ENCODE measurements around the gene GNG2.
A peak's percentile ranks its signal among the peaks of the same experiment; 100 is the strongest.

DNA sequence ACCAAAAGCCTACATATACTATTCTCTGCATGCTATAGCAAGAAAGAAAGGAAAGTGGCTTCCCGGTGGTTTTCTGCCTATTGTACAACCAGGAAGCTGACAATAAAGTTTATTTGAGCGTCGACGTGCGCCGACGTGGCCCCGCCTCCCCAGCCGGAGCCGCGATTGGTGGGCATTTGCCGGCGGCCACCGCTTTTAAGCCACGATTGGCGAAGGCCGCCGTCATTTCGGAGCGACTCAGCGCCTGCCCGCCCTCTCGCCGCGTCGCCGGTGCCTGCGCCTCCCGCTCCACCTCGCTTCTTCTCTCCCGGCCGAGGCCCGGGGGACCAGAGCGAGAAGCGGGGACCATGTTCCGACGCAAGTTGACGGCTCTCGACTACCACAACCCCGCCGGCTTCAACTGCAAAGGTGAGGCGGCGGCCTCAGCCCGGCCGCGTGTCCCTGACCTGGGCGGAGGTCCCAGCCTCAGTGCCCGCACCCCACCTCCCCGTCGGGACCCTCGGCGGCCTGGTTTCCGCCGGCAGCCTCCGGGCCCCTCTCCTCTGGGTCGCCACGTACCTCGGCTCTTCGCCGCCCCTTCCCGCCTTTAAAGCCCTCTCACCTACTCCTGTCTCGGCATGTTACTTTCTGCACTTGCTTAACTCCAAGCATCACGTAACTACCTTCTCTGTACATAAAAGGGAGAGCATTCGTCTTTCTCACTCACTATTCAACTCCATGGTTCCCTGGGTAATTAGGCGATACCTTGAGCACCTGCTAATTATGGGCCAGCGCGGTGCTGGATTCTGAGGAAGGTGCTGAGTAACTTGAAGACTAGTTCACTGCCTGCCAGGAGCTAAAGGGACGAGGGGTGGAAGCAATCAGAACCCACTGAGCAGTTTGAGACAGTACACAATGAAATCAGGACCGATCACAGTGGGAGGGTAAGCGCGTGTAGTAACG is 129.2 kb downstream of the GNG2 start, which contains the start of gene RTRAF:
- TF ChIP-seq, protein P1, sequence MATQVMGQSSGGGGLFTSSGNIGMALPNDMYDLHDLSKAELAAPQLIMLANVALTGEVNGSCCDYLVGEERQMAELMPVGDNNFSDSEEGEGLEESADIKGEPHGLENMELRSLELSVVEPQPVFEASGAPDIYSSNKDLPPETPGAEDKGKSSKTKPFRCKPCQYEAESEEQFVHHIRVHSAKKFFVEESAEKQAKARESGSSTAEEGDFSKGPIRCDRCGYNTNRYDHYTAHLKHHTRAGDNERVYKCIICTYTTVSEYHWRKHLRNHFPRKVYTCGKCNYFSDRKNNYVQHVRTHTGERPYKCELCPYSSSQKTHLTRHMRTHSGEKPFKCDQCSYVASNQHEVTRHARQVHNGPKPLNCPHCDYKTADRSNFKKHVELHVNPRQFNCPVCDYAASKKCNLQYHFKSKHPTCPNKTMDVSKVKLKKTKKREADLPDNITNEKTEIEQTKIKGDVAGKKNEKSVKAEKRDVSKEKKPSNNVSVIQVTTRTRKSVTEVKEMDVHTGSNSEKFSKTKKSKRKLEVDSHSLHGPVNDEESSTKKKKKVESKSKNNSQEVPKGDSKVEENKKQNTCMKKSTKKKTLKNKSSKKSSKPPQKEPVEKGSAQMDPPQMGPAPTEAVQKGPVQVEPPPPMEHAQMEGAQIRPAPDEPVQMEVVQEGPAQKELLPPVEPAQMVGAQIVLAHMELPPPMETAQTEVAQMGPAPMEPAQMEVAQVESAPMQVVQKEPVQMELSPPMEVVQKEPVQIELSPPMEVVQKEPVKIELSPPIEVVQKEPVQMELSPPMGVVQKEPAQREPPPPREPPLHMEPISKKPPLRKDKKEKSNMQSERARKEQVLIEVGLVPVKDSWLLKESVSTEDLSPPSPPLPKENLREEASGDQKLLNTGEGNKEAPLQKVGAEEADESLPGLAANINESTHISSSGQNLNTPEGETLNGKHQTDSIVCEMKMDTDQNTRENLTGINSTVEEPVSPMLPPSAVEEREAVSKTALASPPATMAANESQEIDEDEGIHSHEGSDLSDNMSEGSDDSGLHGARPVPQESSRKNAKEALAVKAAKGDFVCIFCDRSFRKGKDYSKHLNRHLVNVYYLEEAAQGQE (IDR thresholded peaks at IDR 0.05; ENCODE audit: borderline replicate concordance), result no peak
- TF ChIP-seq, protein P1 (CRISPR knock-in tag; IDR thresholded peaks at IDR 0.05; ENCODE audit: low read depth), result no peak
- TF ChIP-seq POLR2A (conservative IDR thresholded peaks at IDR 0.05) (peak; percentile 77), ZNF274 (IDR thresholded peaks at IDR 0.05; ENCODE audit: borderline replicate concordance, low read depth, low read length) (no peak), NONO (IDR thresholded peaks at IDR 0.05; ENCODE audit: low read depth in 2 of 2, low read length in 1 of 2) (0 out of 4 replicates have a peak, but pooled peaks of 1 of the 2 experiments have one; percentile 44), MED1 (CRISPR knock-in tag; IDR thresholded peaks at IDR 0.05; ENCODE audit: borderline replicate concordance) (no peak)
- TF ChIP-seq, protein P2, sequence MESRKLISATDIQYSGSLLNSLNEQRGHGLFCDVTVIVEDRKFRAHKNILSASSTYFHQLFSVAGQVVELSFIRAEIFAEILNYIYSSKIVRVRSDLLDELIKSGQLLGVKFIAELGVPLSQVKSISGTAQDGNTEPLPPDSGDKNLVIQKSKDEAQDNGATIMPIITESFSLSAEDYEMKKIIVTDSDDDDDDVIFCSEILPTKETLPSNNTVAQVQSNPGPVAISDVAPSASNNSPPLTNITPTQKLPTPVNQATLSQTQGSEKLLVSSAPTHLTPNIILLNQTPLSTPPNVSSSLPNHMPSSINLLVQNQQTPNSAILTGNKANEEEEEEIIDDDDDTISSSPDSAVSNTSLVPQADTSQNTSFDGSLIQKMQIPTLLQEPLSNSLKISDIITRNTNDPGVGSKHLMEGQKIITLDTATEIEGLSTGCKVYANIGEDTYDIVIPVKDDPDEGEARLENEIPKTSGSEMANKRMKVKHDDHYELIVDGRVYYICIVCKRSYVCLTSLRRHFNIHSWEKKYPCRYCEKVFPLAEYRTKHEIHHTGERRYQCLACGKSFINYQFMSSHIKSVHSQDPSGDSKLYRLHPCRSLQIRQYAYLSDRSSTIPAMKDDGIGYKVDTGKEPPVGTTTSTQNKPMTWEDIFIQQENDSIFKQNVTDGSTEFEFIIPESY (CRISPR knock-in tag; IDR thresholded peaks at IDR 0.05), result no peak
- TF ChIP-seq, protein P3, sequence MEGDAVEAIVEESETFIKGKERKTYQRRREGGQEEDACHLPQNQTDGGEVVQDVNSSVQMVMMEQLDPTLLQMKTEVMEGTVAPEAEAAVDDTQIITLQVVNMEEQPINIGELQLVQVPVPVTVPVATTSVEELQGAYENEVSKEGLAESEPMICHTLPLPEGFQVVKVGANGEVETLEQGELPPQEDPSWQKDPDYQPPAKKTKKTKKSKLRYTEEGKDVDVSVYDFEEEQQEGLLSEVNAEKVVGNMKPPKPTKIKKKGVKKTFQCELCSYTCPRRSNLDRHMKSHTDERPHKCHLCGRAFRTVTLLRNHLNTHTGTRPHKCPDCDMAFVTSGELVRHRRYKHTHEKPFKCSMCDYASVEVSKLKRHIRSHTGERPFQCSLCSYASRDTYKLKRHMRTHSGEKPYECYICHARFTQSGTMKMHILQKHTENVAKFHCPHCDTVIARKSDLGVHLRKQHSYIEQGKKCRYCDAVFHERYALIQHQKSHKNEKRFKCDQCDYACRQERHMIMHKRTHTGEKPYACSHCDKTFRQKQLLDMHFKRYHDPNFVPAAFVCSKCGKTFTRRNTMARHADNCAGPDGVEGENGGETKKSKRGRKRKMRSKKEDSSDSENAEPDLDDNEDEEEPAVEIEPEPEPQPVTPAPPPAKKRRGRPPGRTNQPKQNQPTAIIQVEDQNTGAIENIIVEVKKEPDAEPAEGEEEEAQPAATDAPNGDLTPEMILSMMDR (IDR thresholded peaks at IDR 0.05 in 2 of 3, conservative IDR thresholded peaks at IDR 0.05 in 1 of 3; ENCODE audit: insufficient read depth in 2 of 3, low read depth in 1 of 3, low read length in 3 of 3), result no peak
